Measurements from ENCODE around the gene BORCS6. TPM values are rescaled to one million over a fixed set of nuclear protein-coding genes. Genes with fewer than 3 reads are reported as not detected.

Gene BORCS6
- polyA plus RNA-seq, 3 donors, result 5.4 to 14.1 (median 13.9) TPM

GRCh38 chr17:8206536-8206935 lies 16.6 kb upstream of the BORCS6 start:
- intact Hi-C loops (cut with micrococcal nuclease), result no loop called here
- no peaks in the 10 kb centered on the region for H4K20me1 ChIP-seq (ENCODE audit: insufficient read depth, low read length)
- no peak overlapping the region for H3K4me3 ChIP-seq (replicated peaks in 1 of 3; ENCODE audit: low read depth in 2 of 3, low read length in 3 of 3)
- Mint-ChIP-seq H3K4me3 (peak overlapping the region in 1 of 2 donors; percentile 24), H3K9me3 (no peaks in the 10 kb centered on the region), H3K27ac (peak overlapping the region in 1 of 7 donors; percentile 83), H3K4me1 (peaks cover 27% of the 10 kb centered on the region), H3K36me3 (peaks cover 19 to 42% of the 10 kb centered on the region in 2 donors), H3K27me3 (ENCODE audit: low read depth in 3 of 3) (no peaks in the 10 kb centered on the region)
- H3K4me2 ChIP-seq (replicated peaks; ENCODE audit: extremely low read depth, low read length, poor library complexity, severe bottlenecking), result no peak overlapping the region
- no peak overlapping the region for H3K9ac ChIP-seq (ENCODE audit: insufficient read depth, low read length, poor library complexity, severe bottlenecking)
- H3K79me2 ChIP-seq (ENCODE audit: insufficient read depth, low read length), result peaks cover 44% of the 10 kb centered on the region
- peak overlapping the region in 1 of 2 donors; percentile 3 for H3K27ac ChIP-seq (ENCODE audit: low read depth in 1 of 2, low read length in 2 of 2)
- no peak for DNase-seq
- 100% methylated on average over 7 of the region's 12 CpGs for WGBS (ENCODE audit: insufficient coverage)
- TF ChIP-seq CTCF (IDR thresholded peaks at IDR 0.05), result no peak
- H3K27me3 ChIP-seq (ENCODE audit: control insufficient read depth in 2 of 2, insufficient read depth in 2 of 2, low read length in 2 of 2), result no peaks in the 10 kb centered on the region
- H2AFZ ChIP-seq (ENCODE audit: insufficient read depth, low read depth, low read length, poor library complexity, severe bottlenecking), result no peak overlapping the region
- no peaks in the 10 kb centered on the region for H3K9me3 ChIP-seq (replicated peaks in 1 of 2; ENCODE audit: control insufficient read depth in 1 of 2, insufficient read depth in 1 of 2, low read length in 2 of 2)
- peaks cover 23 to 29% of the 10 kb centered on the region in 2 donors for H3K4me1 ChIP-seq (ENCODE audit: control insufficient read depth in 1 of 2, insufficient read depth in 2 of 2, low read length in 2 of 2)
- H3K36me3 ChIP-seq (replicated peaks in 1 of 2; ENCODE audit: control insufficient read depth in 1 of 2, insufficient read depth in 2 of 2, low read length in 2 of 2), result peaks cover 2 to 14% of the 10 kb centered on the region in 2 donors

- Histone ChIP-seq H3K4me2 (replicated peaks; ENCODE audit: extremely low read depth, low read length, poor library complexity, severe bottlenecking) (no peak overlapping the region), H3K9me3 (replicated peaks in 1 of 2; ENCODE audit: control insufficient read depth in 1 of 2, insufficient read depth in 1 of 2, low read length in 2 of 2) (no peaks in the 10 kb centered on the region), H3K4me1 (ENCODE audit: control insufficient read depth in 1 of 2, insufficient read depth in 2 of 2, low read length in 2 of 2) (peaks cover 18 to 22% of the 10 kb centered on the region in 2 donors), H3K79me2 (ENCODE audit: insufficient read depth, low read length) (peaks cover 39% of the 10 kb centered on the region), H3K4me3 (replicated peaks in 1 of 3; ENCODE audit: low read depth in 2 of 3, low read length in 3 of 3) (no peak overlapping the region), H2AFZ (ENCODE audit: insufficient read depth, low read depth, low read length, poor library complexity, severe bottlenecking) (no peak overlapping the region), H3K27me3 (ENCODE audit: control insufficient read depth in 2 of 2, insufficient read depth in 2 of 2, low read length in 2 of 2) (no peaks in the 10 kb centered on the region), H3K36me3 (replicated peaks in 1 of 2; ENCODE audit: control insufficient read depth in 1 of 2, insufficient read depth in 2 of 2, low read length in 2 of 2) (peaks cover 2 to 14% of the 10 kb centered on the region in 2 donors), H4K20me1 (ENCODE audit: insufficient read depth, low read length) (no peaks in the 10 kb centered on the region), H3K27ac (ENCODE audit: low read depth in 1 of 2, low read length in 2 of 2) (no peak overlapping the region), H3K9ac (ENCODE audit: insufficient read depth, low read length, poor library complexity, severe bottlenecking) (no peak overlapping the region)
- Mint-ChIP-seq H3K4me1 (peaks cover 18% of the 10 kb centered on the region), H3K9me3 (no peaks in the 10 kb centered on the region), H3K36me3 (peaks cover 19 to 42% of the 10 kb centered on the region in 2 donors), H3K27ac (peak overlapping the region in 1 of 7 donors; percentile 70), H3K4me3 (no peak overlapping the region), H3K27me3 (ENCODE audit: low read depth in 3 of 3) (no peaks in the 10 kb centered on the region)
- no peak for DNase-seq
- intact Hi-C loops (cut with micrococcal nuclease), result loop anchor here in 1 of 2 donors (5.0 kb wide), 1 partner anchor 82 kb away; the partner anchor contains the start of gene RANGRF
- 99% methylated on average over 11 of the region's 19 CpGs for WGBS (ENCODE audit: insufficient coverage)
- TF ChIP-seq CTCF (IDR thresholded peaks at IDR 0.05), result no peak
Measured at GRCh38 chr17:8204761-8205555, 15.0 kb upstream of the BORCS6 start.
